Activated effector memory CD4-positive, alpha-beta T cell treated with anti-CD3 and anti-CD28 coated beads, Interleukin-2, amount 50 U/mL, for 16 hours (primary cell): ENCODE measurements around the gene IGFL4.

Source experiments
- DNase-seq: peaks from one replicate; pipeline ENCODE4 v3.0.0-alpha.2; 2020

Gene IGFL4

DNA sequence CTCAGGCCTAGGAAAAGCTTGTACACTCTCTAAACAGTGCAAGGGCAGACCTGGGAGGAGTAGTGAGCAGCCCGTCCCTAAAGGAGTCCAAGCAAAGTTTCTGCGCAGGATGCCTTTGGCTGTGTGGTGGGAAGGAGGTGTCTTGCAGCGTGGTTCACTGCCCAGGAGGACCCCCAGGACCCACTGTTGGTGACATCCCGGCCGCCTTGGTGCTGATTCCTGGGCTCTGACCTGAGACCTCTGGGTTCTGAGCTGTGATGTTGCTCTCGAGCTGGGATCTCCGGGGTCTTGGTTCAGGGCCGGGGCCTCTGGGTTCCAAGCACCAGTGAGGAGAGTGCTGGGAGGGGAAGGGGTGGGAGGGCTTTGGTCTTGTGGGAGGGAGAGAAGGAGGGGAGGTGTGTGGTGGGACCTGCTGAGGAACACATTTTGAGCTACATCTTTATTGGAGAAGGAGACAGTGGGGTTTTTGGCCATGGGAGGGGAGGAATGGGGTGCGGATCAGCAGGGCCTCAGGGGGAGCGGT, 22.0 kb downstream of the IGFL4 start:
- no peak for DNase-seq

DNA sequence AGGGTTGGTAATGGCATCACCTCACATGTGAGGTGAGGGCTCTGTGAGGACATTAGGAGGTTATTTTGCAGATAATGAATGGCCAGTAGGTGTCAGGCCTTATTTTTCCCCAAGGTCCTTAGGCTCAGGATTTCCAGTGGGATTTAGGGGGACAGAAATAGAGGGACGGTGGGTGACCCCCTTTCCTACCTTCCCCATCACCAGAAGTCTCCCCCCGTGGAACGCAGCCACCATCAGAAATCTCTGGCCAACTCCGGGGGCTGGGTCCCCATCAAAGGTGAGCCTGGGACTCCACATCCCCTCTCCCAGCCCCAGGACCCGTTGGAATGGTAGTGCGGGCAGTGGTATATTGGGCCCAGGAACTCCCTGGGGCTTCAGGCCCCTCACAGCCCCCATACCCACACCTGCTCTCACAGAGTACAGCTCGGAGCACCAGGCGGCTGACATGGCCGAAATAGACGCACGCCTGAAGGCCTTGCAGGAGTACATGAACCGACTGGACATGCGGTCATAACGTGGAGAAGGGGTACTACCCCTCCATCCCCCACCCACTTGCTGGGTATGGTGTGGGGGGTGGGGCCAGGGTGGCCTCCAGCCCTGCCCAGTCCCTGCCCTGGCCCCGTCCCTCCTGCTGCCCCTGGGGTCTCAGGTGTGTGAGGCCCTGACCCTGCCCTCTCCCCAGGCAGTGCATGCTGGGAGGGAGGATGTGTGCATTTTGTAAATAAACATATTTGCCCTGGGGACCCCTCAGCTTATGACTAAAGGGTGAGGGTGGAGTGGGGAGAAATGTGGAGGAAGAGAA, 22.7 kb downstream of the IGFL4 start:
- DNase-seq, result no peak

DNA sequence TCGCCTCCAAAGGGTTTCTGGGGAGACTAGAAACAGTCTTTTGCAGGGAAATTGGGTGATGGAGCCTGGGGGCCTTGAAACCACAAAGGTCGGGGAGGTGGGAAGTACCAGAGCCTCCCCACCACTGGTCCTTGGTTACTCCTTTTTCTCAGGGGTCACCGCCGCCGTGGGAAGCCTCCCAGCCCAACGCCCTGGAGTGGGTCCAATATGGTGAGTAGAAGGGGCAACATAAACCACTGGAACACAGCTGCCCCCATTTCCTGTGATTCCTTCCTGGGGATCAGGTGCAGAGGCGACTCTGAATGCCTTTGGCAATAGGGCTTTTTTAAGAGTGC, 23.7 kb downstream of the IGFL4 start:
- no peak for DNase-seq

DNA sequence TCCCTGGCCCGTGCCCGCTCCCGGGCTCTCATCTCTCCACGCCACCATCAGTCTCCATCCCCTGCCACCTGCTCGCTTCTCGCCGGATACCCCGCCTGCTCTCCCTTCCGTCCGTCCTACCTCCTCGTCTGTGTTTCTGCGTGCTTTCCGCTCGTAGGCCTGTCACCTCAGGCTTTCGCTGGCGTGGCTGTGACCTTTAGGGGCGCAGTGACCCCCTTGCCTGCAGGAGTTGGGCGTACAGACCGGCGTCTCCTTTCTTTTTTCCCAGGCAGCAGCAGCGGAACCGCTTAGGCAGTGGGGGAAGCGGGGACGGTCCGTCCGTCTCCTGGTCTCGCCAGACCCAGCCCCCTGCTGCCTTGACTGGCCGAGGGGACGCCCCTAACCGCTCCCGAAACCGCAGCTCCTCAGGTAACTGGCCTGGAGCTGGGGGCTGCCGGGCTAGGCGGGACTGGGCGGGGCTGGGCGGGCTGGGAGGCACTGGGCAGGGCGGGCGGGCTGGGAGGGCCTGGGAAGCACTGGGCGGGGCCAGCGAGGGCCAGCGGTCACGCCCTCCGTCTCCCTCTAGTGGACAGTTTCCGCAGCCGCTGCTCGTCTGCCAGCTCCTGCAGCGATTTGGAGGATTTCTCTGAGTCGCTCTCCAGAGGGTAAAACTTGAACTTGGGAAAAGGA, 24.2 kb downstream of the IGFL4 start:
- DNase-seq, result peak; percentile 94

DNA sequence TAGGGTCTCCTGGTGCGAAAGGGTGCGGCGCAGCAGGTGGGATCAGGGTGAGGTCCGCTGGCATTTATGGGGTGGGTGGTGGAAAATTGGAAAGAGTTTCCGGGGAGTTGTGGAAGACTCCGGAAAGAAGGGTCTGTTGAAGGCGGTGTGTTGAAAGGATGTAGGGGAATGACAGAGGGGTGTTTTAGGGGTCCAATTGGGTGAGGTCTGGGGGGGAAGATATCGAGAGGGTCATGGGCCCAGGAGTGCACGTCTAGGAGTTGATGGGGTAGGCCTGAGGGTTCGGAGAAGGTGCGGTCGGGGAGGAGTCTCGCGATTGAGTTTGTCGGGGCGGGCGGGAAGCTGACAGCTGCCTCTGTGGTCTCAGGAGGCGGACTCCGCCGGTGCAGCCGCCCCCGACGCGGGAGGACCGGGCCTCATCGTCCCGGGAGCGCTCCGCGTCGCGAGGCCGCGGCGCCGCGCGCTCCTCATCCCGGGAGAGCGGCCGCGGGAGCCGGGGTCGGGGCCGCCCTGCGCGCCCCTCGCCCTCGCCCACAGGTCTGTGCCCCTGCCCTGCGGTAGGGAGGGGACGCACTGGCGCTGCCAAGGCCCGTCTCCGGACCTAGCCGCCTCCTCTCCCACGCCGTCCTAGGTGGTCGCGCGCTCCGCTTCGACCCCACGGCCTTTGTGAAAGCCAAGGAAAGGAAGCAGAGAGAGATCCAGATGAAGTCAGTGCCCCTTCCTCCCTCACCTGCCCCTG, 24.9 kb downstream of the IGFL4 start:
- peak; percentile 77 for DNase-seq

DNA sequence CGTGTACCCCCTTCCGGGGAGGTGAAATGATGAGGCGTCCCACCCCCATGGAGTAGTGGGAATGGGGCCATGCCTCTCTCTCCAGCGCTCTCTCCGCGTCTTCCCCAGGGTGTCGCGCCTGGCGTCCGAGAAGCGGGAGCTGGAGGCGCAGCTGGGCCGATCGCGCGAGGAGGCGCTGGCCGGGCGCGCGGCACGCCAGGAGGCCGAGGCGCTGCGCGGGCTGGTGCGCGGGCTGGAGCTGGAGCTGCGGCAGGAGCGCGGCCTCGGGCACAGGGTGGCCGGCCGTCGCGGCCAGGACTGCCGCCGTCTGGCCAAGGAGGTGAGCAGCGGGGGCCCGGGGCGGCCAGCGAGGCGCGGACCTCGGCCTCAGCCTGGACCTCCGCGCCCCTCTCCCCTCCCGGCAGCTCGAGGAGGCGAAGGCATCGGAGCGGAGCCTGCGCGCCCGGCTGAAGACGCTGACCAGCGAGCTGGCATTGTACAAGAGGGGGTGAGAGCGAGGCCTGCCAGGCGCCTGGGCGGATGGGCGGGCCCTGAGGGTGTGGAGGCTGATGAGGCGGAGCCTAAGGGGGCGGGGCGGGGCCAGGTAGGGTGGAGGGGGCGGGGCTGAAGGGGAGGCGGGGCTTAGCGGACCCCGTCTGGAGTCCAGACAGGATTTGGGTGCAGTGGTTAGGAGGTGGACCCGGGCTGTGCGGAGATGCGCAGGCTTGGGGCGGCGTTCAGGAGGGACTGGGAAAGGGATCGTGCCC, 25.7 kb downstream of the IGFL4 start:
- DNase-seq, result peak; percentile 89

DNA sequence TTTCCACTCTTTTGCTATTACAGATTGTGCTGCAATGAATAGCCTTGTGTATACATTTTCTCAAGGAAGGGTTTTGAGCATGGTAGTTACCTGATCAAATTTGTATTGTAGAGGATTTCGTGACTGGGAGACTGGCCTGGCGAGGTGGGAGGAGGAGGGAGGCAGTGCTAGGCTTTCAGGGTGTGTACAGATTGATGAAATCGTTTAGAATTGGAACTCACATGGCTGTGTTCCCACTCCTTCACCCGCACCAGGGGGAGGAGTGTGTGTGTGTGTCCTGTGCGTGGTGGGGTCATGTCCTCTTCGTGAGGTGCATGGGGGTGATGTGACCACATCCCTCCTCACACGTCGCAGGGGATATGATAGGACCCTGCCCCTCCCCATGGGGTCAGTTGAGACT, 26.3 kb downstream of the IGFL4 start:
- no peak for DNase-seq

DNA sequence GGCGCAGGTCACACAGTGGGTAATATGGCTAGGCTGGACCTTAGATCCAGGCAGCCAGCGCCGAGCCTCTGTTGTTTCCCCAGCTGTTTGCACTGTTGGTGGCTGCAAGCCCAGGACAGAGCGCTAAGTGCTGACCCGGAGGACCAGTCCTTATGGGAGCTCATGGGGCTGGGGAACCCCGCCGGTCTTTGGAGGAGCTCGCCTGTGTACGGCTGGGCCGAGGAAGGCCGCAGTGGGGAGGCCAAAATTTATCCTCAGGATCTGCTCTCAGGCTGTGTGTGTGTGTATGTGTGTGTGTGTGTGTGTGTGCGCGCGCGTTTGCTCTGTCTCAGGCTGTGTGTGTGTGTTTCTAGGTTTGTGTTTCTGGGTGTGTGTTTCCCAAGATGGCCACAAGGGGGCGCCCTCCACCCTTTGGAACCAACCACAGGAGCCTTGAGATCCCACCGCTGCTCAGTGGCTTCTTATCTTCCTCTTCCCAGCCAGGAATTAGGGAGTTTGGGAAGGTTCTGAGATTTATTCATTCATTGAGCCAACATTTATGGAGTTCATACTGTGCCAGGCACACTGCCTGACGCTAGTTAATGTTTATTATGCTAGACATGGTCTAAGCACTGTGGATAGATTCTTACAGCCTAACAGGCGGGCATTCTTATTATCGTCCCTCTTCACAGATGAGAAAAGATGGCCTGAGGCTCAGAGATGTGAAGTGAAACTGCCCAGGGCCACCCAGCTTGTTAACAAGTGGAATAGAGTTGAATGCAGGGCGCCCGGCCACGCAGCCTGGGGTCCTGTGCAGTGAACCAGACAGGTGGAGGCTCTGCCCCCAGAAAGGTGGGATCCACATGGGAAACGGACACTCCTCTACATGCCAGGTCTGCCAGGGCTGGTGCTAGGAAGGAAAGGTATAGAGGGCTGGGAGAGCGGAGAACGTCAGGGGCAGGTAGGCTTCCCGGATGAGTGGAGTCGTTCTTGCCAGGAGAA, 31.0 kb downstream of the IGFL4 start:
- DNase-seq, result peak; percentile 89

GRCh38 chr19:46006411-46006810, 34.4 kb downstream of the IGFL4 start:
- no peak for DNase-seq

- DNase-seq, result no peak
Measured at GRCh38 chr19:46002678-46003275, 38.0 kb downstream of the IGFL4 start.

- DNase-seq, result peak; percentile 90
Measured at GRCh38 chr19:46000491-46001246, 40.1 kb downstream of the IGFL4 start.

GRCh38 chr19:45999653-46000121, 41.1 kb downstream of the IGFL4 start:
- DNase-seq, result no peak

DNA sequence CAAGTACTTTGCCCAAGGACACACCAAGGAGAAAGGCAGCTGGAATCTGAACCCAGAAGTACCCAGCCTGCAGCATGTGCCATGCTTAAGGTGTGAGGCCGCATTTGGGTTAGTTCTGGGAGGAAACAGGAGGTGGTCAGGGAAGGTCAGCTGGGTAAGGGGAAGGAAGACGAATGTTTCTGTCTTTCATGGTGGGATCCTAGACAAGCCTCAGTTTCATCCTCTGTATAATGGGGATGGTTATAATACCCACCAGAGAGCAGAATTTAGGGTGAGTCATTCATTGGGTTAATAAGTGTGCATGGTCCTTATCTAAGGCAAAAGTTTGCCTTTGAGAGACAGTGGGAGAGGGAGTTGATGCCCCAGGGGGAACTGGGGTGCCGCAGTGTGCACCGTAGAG, 42.0 kb downstream of the IGFL4 start:
- no peak for DNase-seq

DNA sequence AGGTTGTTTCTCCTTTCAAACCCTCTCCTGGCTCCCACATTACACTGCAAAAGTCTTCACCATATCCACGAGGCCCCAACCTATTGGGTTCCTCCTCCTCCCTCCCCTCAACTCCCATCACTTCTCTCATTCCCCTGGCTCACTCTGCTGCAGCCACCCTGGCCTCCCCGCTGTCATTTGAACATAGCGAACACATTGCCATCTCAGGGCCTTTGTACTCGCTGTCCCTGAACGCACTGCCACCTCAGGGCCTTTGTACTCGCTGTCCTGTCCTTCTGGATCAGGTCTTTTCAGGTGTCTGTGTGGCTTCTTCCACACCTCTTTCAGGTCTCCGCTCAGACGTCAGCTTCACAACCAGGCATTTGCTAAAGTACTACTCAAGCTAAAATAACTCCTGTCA, 43.9 kb downstream of the IGFL4 start:
- DNase-seq, result no peak

DNA sequence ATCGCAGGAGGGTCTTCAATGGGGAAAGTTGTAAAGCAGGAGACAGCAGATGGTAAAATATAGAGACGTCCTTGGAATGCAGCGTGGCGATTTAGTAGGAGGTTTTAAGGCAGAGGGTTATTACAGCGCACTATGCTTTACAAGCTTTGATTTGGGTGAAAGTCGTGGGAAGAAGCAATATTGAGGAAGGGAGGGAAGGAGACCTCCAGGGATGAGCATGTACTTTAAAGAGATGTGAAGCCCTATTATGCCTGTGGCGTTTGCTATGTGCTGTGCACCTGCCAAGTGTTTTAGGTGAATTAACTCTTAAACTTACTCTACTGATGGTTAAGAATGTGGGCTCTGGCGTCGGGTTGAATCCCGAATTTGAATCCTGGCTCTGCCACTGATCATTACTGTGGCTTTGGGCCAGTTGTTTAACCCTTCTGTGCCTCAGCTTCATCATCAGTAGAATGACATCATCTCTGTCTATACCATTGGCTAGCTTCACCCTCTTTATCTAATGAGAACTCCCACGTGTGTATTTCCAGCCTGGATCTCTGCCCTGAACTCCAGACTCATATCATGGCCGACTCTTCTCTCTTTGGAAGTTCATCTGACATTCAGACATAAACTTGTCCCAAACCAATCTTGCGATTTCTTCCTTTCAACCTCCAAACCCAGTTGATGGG, 45.0 kb downstream of the IGFL4 start:
- DNase-seq, result no peak

DNA sequence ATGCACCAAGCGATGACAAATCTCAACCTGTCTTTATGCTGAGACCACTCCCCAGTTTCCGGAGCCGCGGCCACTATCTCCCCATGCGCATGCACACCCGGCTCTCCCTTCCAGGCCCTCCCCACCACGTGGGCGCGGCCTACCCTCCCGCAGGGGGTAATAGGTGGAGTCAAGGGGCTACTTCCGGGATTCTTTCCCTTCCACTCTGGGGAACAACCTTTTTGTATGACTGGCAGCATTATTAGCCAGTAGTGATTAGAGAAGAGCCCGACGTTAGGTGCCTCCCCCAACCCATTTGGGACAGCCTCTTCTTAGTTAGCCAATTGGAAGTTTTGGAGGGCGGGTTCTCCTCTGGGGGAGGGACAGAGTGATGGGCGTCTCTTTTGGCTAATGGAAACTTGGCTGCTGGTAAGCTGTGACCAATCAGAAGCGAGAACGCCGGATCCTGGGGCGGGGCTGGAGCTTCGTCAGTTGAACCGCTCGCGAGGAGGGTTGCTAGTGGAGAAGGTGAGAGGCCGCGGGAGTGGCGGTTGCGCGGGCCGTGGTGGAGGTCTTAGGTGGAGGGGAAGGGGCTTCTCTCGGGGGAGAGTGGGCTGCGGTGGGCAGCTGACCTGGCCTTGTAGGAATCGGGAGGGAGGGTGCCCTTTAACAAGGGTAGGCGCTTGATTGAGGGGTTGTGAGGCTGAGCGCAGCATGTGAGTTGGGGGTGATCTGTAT, 45.6 kb downstream of the IGFL4 start, which contains the start of gene CCDC61:
CCDC61 (plus strand) TSS at position 470 of the 717 bp plus-strand sequence. CDS start 7,552 bp downstream, outside the sequence.
- peak; percentile 98 for DNase-seq

DNA sequence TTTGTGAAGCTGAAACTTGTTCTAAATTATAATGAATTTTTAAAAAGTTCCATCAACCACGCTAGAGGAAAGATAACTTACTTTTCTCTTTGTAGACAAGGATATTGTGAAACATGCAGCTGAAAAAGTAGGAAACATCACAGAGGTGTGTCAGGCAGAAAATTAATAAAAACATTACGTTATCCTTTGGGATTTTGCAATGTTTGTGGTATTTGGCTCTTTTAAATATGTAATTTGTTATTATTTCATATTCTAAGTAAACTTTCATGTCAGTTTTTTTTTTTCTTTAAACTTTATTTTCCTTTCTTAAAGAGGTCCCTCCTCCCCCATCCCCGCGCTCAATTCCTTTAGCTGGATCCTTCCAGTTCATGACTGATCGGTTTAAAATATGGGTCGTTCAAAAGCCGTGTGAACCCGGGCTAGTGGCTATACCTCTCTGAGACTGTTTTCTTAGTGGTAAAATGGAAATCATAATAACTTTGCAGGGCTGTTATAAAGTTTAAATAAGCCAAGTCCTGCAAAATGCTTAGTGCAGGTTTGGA, 46.3 kb downstream of the IGFL4 start:
- no peak for DNase-seq

DNA sequence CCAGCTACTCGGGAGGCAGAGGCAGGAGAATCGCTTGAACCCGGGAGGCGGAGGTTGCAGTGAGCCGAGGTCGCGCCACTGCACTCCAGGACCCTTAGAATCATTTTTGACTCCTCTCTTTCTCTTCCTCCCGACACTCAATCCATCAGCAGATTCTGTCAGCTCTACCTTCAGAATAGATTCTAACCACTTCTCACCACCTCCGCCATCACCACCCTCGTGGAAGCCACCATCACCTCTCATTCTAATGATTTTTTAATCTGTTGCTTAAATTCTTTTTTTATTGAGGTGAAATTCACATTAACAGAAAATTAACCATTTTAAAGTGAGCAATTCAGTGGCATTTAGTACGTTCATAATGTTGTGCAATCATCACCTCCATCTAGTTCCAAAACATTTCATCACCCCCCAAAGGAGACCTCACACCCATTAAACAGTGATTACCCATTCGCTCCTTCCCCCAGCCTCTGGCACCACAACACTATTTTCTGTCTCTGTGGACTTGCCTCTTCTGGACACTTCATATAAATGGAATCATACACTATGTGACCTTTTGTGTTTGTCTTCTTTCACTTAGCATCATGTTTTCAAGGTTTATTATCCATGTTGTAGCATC, 50.6 kb downstream of the IGFL4 start:
- DNase-seq, result no peak
